Measurements from ENCODE around the gene IL2RG.

IL2RG gene

GRCh38 chrX:71128915-71129765 is 17.8 kb upstream of the IL2RG start:
- TF ChIP-seq CTCF (IDR thresholded peaks at IDR 0.05; ENCODE audit: low read depth, low read length): peak; percentile 75
- DNase-seq (ENCODE audit: low read depth in 2 of 2): peak; percentile 66
- no peak overlapping the region for H3K4me3 ChIP-seq (replicated peaks in 1 of 2; ENCODE audit: low read depth in 2 of 2, low read length in 2 of 2)

DNA sequence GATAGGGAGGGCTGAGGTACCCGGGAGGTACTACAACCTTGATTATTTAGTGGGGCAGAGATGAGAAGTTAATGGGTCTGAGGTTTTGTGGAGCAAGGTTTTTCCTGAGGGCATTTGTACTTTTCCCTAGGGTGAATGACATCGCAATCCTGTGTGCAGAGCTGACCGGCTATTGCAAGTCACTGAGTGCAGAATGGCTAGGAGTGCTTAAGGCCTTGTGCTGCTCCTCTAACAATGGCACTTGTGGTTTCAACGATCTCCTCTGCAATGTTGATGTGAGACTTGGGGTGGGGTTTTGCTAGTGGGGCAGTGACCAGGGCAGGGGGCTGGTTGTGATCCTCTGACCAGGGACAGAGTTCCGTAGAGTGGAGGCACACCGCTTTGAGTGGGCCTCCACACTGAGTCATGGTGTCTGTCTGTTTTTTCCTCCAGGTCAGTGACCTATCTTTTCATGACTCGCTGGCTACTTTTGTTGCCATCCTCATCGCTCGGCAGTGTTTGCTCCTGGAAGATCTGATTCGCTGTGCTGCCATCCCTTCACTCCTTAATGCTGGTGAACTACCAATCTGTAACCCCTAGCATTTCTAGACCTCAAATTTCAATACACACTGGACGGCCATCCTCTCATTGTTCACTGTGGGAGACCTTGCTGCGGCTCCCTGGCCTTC is 16.9 kb upstream of the IL2RG start:
- peak in 1 of 2 donors; percentile 35 for DNase-seq (ENCODE audit: low read depth in 2 of 2)
- TF ChIP-seq CTCF (IDR thresholded peaks at IDR 0.05; ENCODE audit: low read depth, low read length): no peak
- no peak overlapping the region for H3K4me3 ChIP-seq (replicated peaks in 1 of 2; ENCODE audit: low read depth in 2 of 2, low read length in 2 of 2)

GRCh38 chrX:71118985-71119535 is 7.7 kb upstream of the IL2RG start:
- no peak for TF ChIP-seq CTCF (IDR thresholded peaks at IDR 0.05; ENCODE audit: low read depth, low read length)
- peak overlapping the region; percentile 62 to 67 for H3K4me3 ChIP-seq (replicated peaks in 1 of 2; ENCODE audit: low read depth in 2 of 2, low read length in 2 of 2)
- no peak for DNase-seq (ENCODE audit: low read depth in 2 of 2)

GRCh38 chrX:71118032-71118984 is 6.9 kb upstream of the IL2RG start, which contains the start of gene MED12:
Gene MED12, plus strand, starts transcription at chrX:71118596. Its CDS starts 159 bp downstream, at chrX:71118755.
- peak; percentile 70 to 87 for DNase-seq (ENCODE audit: low read depth in 2 of 2)
- TF ChIP-seq CTCF (IDR thresholded peaks at IDR 0.05; ENCODE audit: low read depth, low read length): no peak
- peak within 1 kb of the TSS; percentile 62 to 67 for H3K4me3 ChIP-seq (replicated peaks in 1 of 2; ENCODE audit: low read depth in 2 of 2, low read length in 2 of 2)

- no peak for TF ChIP-seq CTCF (IDR thresholded peaks at IDR 0.05; ENCODE audit: low read depth, low read length)
- H3K4me3 ChIP-seq (replicated peaks in 1 of 2; ENCODE audit: low read depth in 2 of 2, low read length in 2 of 2): no peak overlapping the region
- no peak for DNase-seq (ENCODE audit: low read depth in 2 of 2)
Measured at GRCh38 chrX:71117358-71117757, 6.0 kb upstream of the IL2RG start.

- DNase-seq (ENCODE audit: low read depth in 2 of 2): no peak
- no peak overlapping the region for H3K4me3 ChIP-seq (replicated peaks in 1 of 2; ENCODE audit: low read depth in 2 of 2, low read length in 2 of 2)
- TF ChIP-seq CTCF (IDR thresholded peaks at IDR 0.05; ENCODE audit: low read depth, low read length): no peak
Measured at GRCh38 chrX:71111921-71112431, 599 bp upstream of the IL2RG start.

Data from cardiac fibroblast (primary cell).